ENCODE data around the gene C2. TPM values are rescaled to one million over a fixed set of nuclear protein-coding genes. Genes with fewer than 3 reads are reported as not detected.

Gene C2
- total RNA-seq, 1 donor from 2014 or later = 0.63 TPM

GRCh38 chr6:31881136-31881859, 46.2 kb upstream of the C2 start:
- no peak for DNase-seq (ENCODE audit: low read depth)
- no peaks in the 10 kb centered on the region for H3K27me3 ChIP-seq (ENCODE audit: control insufficient read depth, insufficient read depth, low read length)
- H3K36me3 ChIP-seq (ENCODE audit: control insufficient read depth, insufficient read depth, low read length) = peaks cover 5% of the 10 kb centered on the region
- no peak overlapping the region for H3K4me3 ChIP-seq (ENCODE audit: low read depth, low read length)
- TF ChIP-seq, protein P1, sequence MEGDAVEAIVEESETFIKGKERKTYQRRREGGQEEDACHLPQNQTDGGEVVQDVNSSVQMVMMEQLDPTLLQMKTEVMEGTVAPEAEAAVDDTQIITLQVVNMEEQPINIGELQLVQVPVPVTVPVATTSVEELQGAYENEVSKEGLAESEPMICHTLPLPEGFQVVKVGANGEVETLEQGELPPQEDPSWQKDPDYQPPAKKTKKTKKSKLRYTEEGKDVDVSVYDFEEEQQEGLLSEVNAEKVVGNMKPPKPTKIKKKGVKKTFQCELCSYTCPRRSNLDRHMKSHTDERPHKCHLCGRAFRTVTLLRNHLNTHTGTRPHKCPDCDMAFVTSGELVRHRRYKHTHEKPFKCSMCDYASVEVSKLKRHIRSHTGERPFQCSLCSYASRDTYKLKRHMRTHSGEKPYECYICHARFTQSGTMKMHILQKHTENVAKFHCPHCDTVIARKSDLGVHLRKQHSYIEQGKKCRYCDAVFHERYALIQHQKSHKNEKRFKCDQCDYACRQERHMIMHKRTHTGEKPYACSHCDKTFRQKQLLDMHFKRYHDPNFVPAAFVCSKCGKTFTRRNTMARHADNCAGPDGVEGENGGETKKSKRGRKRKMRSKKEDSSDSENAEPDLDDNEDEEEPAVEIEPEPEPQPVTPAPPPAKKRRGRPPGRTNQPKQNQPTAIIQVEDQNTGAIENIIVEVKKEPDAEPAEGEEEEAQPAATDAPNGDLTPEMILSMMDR (IDR thresholded peaks at IDR 0.05; ENCODE audit: insufficient read depth, low read length, poor library complexity, severe bottlenecking) = no peak

GRCh38 chr6:31882344-31882743, 45.2 kb upstream of the C2 start:
- TF ChIP-seq, protein P1 (IDR thresholded peaks at IDR 0.05; ENCODE audit: insufficient read depth, low read length, poor library complexity, severe bottlenecking) = no peak
- DNase-seq (ENCODE audit: low read depth) = no peak
- Histone ChIP-seq H3K27me3 (ENCODE audit: control insufficient read depth, insufficient read depth, low read length) (no peaks in the 10 kb centered on the region), H3K4me3 (ENCODE audit: low read depth, low read length) (no peak overlapping the region), H3K36me3 (ENCODE audit: control insufficient read depth, insufficient read depth, low read length) (peaks cover 7% of the 10 kb centered on the region)

GRCh38 chr6:31883676-31884075, 43.8 kb upstream of the C2 start:
- peaks cover 8% of the 10 kb centered on the region for H3K36me3 ChIP-seq (ENCODE audit: control insufficient read depth, insufficient read depth, low read length)

GRCh38 chr6:31884528-31885035, 42.9 kb upstream of the C2 start:
- DNase-seq (ENCODE audit: low read depth) = no peak
- Histone ChIP-seq H3K36me3 (ENCODE audit: control insufficient read depth, insufficient read depth, low read length) (peaks cover 8% of the 10 kb centered on the region), H3K4me3 (ENCODE audit: low read depth, low read length) (no peak overlapping the region), H3K27me3 (ENCODE audit: control insufficient read depth, insufficient read depth, low read length) (no peaks in the 10 kb centered on the region)
- TF ChIP-seq, protein P1 (IDR thresholded peaks at IDR 0.05; ENCODE audit: insufficient read depth, low read length, poor library complexity, severe bottlenecking) = no peak

More at GRCh38 chr6:31883676-31884075, 43.8 kb upstream of the C2 start:
- DNase-seq (ENCODE audit: low read depth) = no peak
- Histone ChIP-seq H3K4me3 (ENCODE audit: low read depth, low read length) (no peak overlapping the region), H3K27me3 (ENCODE audit: control insufficient read depth, insufficient read depth, low read length) (no peaks in the 10 kb centered on the region)
- TF ChIP-seq, protein P1 (IDR thresholded peaks at IDR 0.05; ENCODE audit: insufficient read depth, low read length, poor library complexity, severe bottlenecking) = no peak

DNA sequence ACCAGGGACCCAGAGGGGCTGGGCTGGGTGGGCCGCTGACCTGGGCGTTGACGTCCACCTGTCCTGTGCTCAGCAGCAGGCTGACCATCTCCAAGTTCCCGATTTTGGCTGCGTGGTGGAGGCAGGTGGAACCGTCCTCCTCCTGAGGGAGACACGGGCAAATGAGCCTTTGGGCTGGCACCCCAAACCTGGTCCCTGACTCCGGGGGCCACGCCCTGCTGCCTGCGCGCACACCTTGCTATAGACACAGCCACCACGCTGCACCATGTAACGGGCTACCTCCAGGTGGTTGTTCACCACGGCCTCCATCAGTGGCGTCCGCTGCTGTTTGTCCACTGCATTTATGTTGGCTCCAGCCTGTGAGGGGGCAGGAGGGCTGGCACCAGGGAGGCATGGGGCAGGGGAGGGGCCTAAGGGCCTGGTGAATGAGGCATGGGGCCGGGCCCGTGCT, 41.0 kb upstream of the C2 start:
- Histone ChIP-seq H3K27me3 (ENCODE audit: control insufficient read depth, insufficient read depth, low read length) (no peaks in the 10 kb centered on the region), H3K36me3 (ENCODE audit: control insufficient read depth, insufficient read depth, low read length) (peaks cover 6% of the 10 kb centered on the region), H3K4me3 (ENCODE audit: low read depth, low read length) (no peak overlapping the region)
- TF ChIP-seq, protein P1 (IDR thresholded peaks at IDR 0.05; ENCODE audit: insufficient read depth, low read length, poor library complexity, severe bottlenecking) = no peak
- DNase-seq (ENCODE audit: low read depth) = no peak

Data from kidney epithelial cell (primary cell).